HL-60 (cell line): ENCODE data around the gene HECW1.
"Not testable (repeated sequence)": the region's sequence is repeated elsewhere in the genome, so short reads cannot be mapped to it uniquely, and the experiment has no call there.

Experiments used
- DNase-seq, 2 experiments: peaks; one replicate each; pipeline ENCODE4 v3.0.0-alpha.2; 2010 to 2020; ENCODE audit warnings: low read depth in 1 of 2, low spot score in 1 of 2
- H3K27ac ChIP-seq: fragments of 250-450 bp; sonication (Bioruptor Pico); replicated peaks from 2 replicates; pipeline ENCODE4 v1.5.1; 2020; ENCODE audit warnings: mild to moderate bottlenecking, moderate library complexity
- H3K27me3 ChIP-seq: fragments of 250-450 bp; sonication (Bioruptor Pico); 2 replicates; pipeline ENCODE4 v1.5.1; 2021; ENCODE audit warnings: mild to moderate bottlenecking, moderate library complexity; ENCODE audit not compliant: insufficient read depth, poor library complexity, severe bottlenecking
- H3K4me3 ChIP-seq: replicated peaks from 2 replicates; pipeline ENCODE4 v1.5.1; 2011; ENCODE audit warnings: mild to moderate bottlenecking, control low read depth, low read length; ENCODE audit not compliant: insufficient read depth
- GABPA ChIP-seq: IDR thresholded peaks from 2 replicates; pipeline ENCODE4 v1.6.1; 2012; ENCODE audit warnings: low read depth
- POLR2AphosphoS5 ChIP-seq: IDR thresholded peaks from 2 replicates; pipeline ENCODE4 v1.6.1; 2012; ENCODE audit warnings: low read depth
- SPI1 ChIP-seq: IDR thresholded peaks from 2 replicates; pipeline ENCODE4 v1.6.1; 2012; ENCODE audit warnings: low read depth, mild to moderate bottlenecking, borderline replicate concordance
- long read RNA-seq: library from polyadenylated mRNA; unstranded; transcript quantifications from one replicate; pipeline ENCODE4 v2.0.0, GENCODE V29; 2020
- TF ChIP-seq, protein P1 (sequence below): IDR thresholded peaks from one replicate; pipeline ENCODE4 v1.5.1; 2011; ENCODE audit warnings: low read length, control low read depth, inconsistent platforms; ENCODE audit not compliant: insufficient read depth
- TF ChIP-seq, protein P2 (sequence below): IDR thresholded peaks from 2 replicates; pipeline ENCODE4 v1.6.1; 2012; ENCODE audit warnings: low read depth; ENCODE audit not compliant: insufficient replicate concordance

The HECW1 gene
- long read RNA-seq: 0 reads

DNA sequence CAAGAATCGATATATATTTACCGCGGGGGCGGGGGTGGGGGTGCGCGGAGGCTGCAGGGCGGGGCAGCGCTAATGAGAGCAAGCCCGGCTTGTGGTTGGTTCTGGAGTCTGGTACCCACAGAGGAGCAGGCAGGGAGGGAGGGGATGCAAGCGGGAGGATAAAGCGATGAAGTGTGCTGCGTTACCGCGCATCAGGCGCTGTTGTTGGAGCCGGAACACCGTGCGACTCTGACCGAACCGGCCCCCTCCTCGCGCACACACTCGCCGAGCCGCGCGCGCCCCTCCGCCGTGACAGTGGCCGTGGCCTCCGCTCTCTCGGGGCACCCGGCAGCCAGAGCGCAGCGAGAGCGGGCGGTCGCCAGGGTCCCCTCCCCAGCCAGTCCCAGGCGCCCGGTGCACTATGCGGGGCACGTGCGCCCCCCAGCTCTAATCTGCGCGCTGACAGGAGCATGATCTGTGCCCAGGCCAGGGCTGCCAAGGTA lies at the start of gene HECW1:
Gene HECW1, plus strand, starts transcription at position 189 of the 482 bp plus-strand sequence. CDS start 131,259 bp downstream, outside the sequence.
- no peak within 1 kb of the TSS for H3K27ac ChIP-seq
- peaks cover 33% of the 10 kb centered on the region for H3K27me3 ChIP-seq
- TF ChIP-seq SPI1 (no peak), POLR2AphosphoS5 (no peak), GABPA (no peak)
- TF ChIP-seq, protein P1, sequence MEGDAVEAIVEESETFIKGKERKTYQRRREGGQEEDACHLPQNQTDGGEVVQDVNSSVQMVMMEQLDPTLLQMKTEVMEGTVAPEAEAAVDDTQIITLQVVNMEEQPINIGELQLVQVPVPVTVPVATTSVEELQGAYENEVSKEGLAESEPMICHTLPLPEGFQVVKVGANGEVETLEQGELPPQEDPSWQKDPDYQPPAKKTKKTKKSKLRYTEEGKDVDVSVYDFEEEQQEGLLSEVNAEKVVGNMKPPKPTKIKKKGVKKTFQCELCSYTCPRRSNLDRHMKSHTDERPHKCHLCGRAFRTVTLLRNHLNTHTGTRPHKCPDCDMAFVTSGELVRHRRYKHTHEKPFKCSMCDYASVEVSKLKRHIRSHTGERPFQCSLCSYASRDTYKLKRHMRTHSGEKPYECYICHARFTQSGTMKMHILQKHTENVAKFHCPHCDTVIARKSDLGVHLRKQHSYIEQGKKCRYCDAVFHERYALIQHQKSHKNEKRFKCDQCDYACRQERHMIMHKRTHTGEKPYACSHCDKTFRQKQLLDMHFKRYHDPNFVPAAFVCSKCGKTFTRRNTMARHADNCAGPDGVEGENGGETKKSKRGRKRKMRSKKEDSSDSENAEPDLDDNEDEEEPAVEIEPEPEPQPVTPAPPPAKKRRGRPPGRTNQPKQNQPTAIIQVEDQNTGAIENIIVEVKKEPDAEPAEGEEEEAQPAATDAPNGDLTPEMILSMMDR: no peak
- TF ChIP-seq, protein P2, sequence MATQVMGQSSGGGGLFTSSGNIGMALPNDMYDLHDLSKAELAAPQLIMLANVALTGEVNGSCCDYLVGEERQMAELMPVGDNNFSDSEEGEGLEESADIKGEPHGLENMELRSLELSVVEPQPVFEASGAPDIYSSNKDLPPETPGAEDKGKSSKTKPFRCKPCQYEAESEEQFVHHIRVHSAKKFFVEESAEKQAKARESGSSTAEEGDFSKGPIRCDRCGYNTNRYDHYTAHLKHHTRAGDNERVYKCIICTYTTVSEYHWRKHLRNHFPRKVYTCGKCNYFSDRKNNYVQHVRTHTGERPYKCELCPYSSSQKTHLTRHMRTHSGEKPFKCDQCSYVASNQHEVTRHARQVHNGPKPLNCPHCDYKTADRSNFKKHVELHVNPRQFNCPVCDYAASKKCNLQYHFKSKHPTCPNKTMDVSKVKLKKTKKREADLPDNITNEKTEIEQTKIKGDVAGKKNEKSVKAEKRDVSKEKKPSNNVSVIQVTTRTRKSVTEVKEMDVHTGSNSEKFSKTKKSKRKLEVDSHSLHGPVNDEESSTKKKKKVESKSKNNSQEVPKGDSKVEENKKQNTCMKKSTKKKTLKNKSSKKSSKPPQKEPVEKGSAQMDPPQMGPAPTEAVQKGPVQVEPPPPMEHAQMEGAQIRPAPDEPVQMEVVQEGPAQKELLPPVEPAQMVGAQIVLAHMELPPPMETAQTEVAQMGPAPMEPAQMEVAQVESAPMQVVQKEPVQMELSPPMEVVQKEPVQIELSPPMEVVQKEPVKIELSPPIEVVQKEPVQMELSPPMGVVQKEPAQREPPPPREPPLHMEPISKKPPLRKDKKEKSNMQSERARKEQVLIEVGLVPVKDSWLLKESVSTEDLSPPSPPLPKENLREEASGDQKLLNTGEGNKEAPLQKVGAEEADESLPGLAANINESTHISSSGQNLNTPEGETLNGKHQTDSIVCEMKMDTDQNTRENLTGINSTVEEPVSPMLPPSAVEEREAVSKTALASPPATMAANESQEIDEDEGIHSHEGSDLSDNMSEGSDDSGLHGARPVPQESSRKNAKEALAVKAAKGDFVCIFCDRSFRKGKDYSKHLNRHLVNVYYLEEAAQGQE: no peak
- no peak for DNase-seq
- no peak within 1 kb of the TSS for H3K4me3 ChIP-seq

DNA sequence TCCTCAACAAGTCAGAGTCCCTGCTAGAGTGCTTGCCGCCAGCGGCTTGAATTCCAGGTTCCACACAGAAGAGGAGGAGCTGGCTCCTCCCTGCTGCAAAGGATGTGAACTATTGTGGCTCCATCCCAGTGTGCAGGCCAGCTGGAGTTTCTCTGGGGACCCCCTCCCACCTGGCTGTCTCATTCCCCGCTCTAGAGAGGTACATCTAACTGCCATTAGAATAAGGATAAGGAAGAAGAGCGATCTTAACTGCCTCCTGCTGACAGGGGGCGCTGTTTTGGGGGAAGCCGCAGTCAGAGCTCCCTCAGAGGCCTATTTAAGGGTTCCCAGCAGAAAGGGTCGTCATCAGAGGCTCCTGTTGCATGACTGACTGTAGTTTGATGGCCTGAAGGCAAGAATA lies 40.8 kb upstream of the HECW1 start:
- no peak overlapping the region for H3K4me3 ChIP-seq
- peak in 1 of 2 experiments; percentile 2 for DNase-seq
- TF ChIP-seq, protein P1: peak; percentile 4
- TF ChIP-seq GABPA: no peak
- TF ChIP-seq, protein P2: no peak
- H3K27me3 ChIP-seq: peaks cover 4% of the 10 kb centered on the region
- H3K27ac ChIP-seq: no peak overlapping the region

DNA sequence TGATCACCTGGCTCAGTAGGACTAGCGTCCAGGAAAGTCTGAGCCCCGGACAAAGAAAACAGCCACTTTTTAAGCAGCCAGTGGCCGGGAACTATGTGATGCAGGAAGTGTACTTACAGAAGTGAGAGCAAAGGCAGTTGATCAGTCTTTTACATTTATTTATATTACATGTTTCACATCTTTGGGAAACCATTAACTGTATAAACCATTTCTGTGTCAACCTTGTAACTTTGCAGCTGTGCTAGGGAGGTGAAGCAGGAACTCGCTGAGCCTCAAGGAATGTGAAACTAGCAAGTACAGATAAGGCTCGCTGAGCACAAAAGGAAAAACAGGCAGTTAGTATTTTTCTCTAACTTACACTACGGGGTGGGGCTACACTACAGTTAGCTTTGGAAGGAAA lies 39.9 kb upstream of the HECW1 start:
- no peak overlapping the region for H3K27ac ChIP-seq

DNA sequence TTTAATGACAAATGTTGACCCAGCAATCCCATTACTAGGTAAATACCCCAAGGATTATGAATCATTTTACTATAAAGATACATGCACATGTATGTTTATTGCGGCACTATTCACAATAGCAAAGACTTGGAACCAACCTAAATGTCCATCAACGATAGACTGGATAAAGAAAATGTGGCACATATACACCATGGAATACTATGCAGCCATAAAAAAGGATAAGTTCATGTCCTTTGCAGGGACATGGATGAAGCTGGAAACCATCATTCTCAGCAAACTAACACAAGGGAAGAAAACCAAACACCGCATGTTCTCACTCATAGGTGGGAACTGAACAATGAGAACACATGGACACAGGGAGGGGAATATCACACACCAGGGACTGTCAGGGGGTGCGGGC lies 38.6 kb upstream of the HECW1 start:
- not testable (repeated sequence) for DNase-seq, H3K4me3 ChIP-seq

More for the DNA sequence above, 39.9 kb upstream of the HECW1 start:
- Histone ChIP-seq H3K27me3 (peaks cover 4% of the 10 kb centered on the region), H3K4me3 (no peak overlapping the region)
- TF ChIP-seq POLR2AphosphoS5 (no peak), GABPA (no peak), SPI1 (no peak)
- TF ChIP-seq, protein P2: no peak
- TF ChIP-seq, protein P1: no peak
- DNase-seq: no peak

More for the DNA sequence above, 38.6 kb upstream of the HECW1 start:
- H3K27me3 ChIP-seq, H3K27ac ChIP-seq: not testable (repeated sequence)
